AG09309 (cell line): ENCODE measurements around the gene TTC29.
"Not testable (repeated sequence)": the region's sequence is repeated elsewhere in the genome, so short reads cannot be mapped to it uniquely, and the experiment has no call there.

Experiments used
- DNase-seq: peaks from one replicate; pipeline ENCODE4 v3.0.0-alpha.2; 2010; ENCODE audit warnings: low read depth
- H3K4me3 ChIP-seq: 2 replicates; pipeline ENCODE4 v1.5.1; 2011; ENCODE audit warnings: mild to moderate bottlenecking, low read depth, low read length, moderate library complexity; ENCODE audit not compliant: control insufficient read depth
- TF ChIP-seq, protein P1 (sequence below): IDR thresholded peaks from 2 replicates; pipeline ENCODE4 v1.5.1; 2011; ENCODE audit warnings: mild to moderate bottlenecking, low read depth, low read length, inconsistent platforms; ENCODE audit not compliant: insufficient read depth, control insufficient read depth; ENCODE audit errors: missing control alignments

TTC29 gene

GRCh38 chr4:146787731-146788130 lies 157.9 kb downstream of the TTC29 start:
- DNase-seq, result no peak
- TF ChIP-seq, protein P1, sequence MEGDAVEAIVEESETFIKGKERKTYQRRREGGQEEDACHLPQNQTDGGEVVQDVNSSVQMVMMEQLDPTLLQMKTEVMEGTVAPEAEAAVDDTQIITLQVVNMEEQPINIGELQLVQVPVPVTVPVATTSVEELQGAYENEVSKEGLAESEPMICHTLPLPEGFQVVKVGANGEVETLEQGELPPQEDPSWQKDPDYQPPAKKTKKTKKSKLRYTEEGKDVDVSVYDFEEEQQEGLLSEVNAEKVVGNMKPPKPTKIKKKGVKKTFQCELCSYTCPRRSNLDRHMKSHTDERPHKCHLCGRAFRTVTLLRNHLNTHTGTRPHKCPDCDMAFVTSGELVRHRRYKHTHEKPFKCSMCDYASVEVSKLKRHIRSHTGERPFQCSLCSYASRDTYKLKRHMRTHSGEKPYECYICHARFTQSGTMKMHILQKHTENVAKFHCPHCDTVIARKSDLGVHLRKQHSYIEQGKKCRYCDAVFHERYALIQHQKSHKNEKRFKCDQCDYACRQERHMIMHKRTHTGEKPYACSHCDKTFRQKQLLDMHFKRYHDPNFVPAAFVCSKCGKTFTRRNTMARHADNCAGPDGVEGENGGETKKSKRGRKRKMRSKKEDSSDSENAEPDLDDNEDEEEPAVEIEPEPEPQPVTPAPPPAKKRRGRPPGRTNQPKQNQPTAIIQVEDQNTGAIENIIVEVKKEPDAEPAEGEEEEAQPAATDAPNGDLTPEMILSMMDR, result no peak
- no peak overlapping the region for H3K4me3 ChIP-seq

DNA sequence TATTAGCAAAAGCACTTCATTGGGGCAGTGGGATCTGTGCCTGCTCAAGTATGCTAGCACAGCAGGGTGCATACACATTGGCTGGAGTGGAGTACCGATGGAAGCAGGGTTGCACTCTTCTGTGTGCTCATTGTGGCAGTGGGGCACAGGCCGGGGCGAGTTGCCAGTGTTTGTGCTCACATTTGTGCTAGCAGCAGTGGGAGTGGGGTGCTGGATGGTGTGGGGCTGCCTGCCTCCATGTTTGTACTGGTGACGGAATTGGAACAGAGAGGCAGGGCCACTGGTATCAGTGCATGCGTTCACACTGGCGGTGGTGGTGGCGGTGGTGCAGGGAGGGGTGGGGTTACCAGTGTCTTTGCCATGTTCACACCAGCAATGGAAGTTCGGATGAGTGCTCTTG lies 169.0 kb downstream of the TTC29 start:
- no peak overlapping the region for H3K4me3 ChIP-seq
- DNase-seq, result no peak
- TF ChIP-seq, protein P1, result no peak

DNA sequence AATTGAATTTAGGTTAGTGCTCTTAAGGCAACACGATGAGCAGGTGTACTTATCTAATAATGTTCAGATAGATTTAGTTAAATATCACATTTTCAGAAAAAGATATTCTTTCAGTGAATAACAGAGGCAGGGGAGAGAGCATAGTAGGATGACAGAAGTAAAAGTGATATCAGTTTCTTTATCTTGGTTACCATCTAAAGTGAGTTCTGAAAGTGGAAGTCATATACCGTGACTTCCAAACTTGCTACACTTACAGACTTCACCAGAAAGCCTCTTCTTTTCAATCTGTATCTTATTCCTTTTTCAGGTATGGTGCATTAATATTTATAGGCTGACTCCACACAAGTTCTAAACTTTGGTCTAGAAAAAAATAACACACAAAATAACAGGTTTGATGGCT lies 182.1 kb downstream of the TTC29 start:
- TF ChIP-seq, protein P1, result no peak
- no peak overlapping the region for H3K4me3 ChIP-seq
- DNase-seq, result no peak

DNA sequence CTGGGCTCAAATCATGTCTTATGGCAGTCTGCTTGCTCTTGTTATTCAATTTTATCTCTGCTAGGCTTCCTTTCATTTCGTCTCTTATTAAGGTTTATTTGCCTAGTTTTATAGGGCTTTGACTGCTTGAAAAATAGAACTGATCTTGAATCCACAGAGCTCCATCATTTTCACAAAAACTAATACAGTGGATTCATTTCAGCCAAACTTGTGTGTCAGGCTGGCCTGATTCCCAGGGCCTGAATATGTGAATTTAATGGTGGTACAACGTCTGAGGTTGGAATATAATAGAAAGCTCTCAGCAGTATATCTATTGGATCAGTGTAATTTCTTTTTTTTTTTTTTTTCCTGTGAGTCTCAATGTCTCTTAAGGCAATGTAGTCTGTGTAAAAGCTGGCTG lies 183.6 kb downstream of the TTC29 start:
- no peak for DNase-seq
- TF ChIP-seq, protein P1, result no peak
- no peak overlapping the region for H3K4me3 ChIP-seq

DNA sequence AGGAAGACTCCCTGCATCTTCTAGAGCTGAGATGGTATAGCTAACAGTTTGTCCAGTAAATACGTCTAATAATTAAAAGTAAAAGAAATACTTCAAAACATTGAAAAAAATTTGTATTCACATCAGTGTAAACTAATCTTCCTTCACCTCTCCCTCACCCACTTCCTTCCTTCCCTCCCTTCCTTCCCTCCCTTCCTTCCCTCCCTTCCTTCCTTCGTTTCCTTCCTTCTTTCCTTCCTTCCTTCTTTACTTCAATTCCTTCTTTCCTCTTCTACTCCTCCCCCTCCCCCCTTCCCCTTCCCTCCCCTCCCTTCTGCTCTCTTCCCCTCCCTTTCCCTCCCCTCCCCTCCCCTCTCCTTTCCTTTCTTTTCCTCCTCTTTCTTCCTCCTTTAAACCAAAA lies 203.2 kb downstream of the TTC29 start:
- DNase-seq, result no peak
- TF ChIP-seq, protein P1, result no peak
- no peak overlapping the region for H3K4me3 ChIP-seq

GRCh38 chr4:146739182-146739581 lies 206.5 kb downstream of the TTC29 start:
- TF ChIP-seq, protein P1, result no peak
- no peak overlapping the region for H3K4me3 ChIP-seq
- DNase-seq, result no peak

DNA sequence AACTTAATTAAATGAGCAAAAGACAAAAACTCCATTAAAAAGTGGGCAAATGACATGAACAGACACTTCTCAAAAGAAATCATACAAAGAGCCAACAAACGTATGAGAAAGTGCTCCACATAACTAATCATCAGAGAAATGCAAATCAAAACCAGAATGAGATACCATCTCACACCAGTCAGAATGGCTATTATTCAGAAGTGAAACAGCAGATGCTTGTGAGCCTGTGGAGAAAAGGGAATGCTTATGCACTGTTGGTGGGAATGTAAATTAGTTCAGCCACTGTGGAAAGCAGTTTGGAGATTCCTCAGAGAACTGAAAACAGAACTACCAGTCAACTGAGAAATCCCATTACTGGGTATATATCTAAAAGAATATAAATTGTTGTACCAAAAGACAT lies 222.1 kb downstream of the TTC29 start:
- DNase-seq, H3K4me3 ChIP-seq: not testable (repeated sequence)
